ENCODE results near the gene CHCHD6.

- TF ChIP-seq CTCF (IDR thresholded peaks at IDR 0.05; ENCODE audit: low read depth, low read length) (no peak), EZH2phosphoT487 (IDR thresholded peaks at IDR 0.05; ENCODE audit: low read depth) (no peak)
These were observed 266.9 kb downstream of the CHCHD6 start for GRCh38 chr3:126970921-126971320.
